HG02884 (cell line): ENCODE measurements around the gene APBB2.
"Not testable (repeated sequence)": the region's sequence is repeated elsewhere in the genome, so short reads cannot be mapped to it uniquely, and the experiment has no call there.

Source experiments
- ATAC-seq: cut with Tn5 transposase; IDR thresholded peaks from one replicate; pipeline ENCODE4 v1.9.1; 2021; ENCODE audit warnings: mild to moderate bottlenecking, moderate library complexity; ENCODE audit not compliant: unreplicated experiment

The APBB2 gene

GRCh38 chr4:41069838-41070237, 144.5 kb downstream of the APBB2 start:
- no peak for ATAC-seq

DNA sequence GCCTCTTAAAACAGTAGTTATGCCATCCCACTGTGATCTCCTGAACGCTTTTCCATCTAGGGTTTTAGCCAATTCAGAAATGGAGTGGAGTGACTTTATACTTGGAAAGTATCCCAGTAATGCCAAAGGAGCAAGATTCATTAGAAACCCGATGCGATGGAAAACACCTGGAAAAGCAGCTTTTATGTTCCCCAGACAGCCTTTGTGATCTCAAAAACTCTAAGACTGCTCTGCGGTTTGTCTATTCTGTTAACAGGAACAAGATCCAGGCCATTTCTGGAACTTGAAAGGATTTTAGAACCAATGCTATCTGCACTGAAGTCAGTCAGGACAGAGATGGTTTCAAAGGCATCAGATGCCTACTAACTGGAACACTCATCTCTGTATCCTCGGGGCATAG, 145.1 kb downstream of the APBB2 start:
- ATAC-seq: no peak

- no peak for ATAC-seq
These were observed 147.0 kb downstream of the APBB2 start for GRCh38 chr4:41067369-41067768.

DNA sequence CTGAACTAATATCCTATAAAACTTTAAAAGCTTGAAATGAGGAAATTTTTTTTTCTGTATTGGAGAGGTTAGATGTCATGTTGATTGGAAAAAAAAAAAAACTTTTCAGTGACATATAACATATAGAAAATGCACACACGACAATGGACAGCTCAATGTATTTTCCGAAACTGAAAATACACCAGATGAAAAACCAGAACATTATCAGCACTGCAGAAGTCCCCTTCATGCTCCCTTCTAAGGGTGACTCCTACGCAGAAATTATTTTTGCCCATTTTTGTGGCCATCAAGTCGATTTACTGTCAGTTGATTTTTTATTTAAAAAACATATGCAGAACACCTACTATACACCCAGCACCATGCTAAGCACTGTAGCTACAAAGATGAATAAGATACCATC, 148.3 kb downstream of the APBB2 start:
- ATAC-seq: no peak

- ATAC-seq: no peak
These were observed 148.8 kb downstream of the APBB2 start for GRCh38 chr4:41065434-41066006.

GRCh38 chr4:41064953-41065352, 149.4 kb downstream of the APBB2 start:
- no peak for ATAC-seq

GRCh38 chr4:41061482-41062185, 152.7 kb downstream of the APBB2 start:
- no peak for ATAC-seq

DNA sequence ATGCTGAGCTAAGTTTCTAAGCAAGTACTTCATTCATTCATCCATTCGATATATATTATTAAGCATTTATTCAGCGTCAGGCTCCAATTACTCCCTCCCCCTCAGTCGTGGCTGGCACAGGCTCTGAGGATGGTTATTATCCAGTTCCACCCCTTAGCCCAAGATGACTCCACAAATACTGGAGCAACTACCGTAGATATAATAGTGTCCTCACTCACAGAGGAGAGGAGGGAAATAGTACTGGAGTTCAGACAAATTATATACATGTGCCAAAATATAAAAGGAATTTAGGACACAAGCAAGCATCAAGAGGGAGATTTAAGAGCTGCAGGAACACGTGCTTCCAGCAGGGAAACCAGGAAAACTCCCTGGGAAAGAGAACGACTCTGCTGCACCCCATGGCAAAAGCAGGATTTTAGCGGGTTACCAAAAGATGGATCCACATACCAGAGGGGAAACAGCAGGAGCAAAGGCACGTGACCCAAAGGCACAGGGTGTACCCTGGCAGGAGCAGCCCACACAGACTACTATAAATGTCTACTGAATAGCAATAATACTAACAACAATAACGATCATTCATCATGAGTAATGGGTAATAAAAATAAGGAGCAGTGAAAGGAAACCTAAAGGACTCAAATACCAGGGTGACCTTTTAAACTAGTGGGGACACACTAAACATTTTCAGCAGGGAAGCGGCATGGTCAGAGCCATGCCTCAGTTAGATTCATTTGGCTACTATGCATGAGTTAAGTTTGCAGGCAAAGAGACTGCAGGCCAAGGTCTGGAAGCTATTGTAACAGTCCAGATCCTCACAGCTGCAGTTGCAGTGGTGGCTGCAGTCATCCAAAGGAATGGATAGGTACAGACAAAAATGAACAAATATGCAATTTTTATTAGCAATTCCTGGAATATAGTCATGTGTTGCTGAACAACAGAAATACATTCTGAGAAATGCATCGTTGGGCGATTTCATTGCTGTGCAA, 153.7 kb downstream of the APBB2 start:
- no peak for ATAC-seq

GRCh38 chr4:41059411-41059810, 154.9 kb downstream of the APBB2 start:
- ATAC-seq: not testable (repeated sequence)

DNA sequence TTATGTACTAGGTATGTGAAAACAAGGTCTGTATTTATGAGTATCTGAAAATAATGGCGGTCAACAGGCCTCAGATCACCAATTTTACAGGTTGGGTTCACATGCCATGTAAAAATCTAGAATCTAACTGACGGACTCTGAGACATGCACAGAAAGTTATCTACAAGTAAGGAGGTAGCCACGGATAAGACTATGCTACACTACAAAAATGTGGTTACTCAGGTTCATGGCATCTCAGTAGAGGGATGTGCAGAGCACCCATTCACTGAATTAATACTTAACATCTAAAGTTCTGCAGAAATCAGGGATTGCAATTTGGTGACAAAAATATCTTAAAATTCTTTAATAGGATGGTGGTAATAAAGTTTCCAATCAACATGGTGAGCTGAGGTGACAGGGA, 155.9 kb downstream of the APBB2 start:
- no peak for ATAC-seq

DNA sequence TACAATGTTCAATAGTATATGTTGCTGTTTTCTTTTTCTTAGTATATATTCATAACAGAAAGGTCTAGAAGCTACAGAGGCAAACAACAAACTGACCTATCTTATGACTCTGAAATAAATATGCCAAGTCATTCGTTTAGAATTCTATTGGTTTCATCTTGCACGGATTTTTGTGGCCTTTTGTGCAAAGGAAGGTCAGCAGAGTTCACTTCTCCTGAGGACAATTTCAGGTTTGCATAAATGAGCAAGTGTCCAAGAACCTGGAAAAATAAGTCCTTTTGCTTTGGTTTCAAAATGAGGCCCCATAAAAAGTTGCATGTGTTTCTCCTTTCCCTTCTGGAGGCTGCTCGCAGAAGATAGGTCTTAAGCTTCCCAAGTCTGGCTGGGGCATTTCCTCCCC, 156.9 kb downstream of the APBB2 start:
- no peak for ATAC-seq

- no peak for ATAC-seq
These were observed 162.1 kb downstream of the APBB2 start for GRCh38 chr4:41052287-41052686.

DNA sequence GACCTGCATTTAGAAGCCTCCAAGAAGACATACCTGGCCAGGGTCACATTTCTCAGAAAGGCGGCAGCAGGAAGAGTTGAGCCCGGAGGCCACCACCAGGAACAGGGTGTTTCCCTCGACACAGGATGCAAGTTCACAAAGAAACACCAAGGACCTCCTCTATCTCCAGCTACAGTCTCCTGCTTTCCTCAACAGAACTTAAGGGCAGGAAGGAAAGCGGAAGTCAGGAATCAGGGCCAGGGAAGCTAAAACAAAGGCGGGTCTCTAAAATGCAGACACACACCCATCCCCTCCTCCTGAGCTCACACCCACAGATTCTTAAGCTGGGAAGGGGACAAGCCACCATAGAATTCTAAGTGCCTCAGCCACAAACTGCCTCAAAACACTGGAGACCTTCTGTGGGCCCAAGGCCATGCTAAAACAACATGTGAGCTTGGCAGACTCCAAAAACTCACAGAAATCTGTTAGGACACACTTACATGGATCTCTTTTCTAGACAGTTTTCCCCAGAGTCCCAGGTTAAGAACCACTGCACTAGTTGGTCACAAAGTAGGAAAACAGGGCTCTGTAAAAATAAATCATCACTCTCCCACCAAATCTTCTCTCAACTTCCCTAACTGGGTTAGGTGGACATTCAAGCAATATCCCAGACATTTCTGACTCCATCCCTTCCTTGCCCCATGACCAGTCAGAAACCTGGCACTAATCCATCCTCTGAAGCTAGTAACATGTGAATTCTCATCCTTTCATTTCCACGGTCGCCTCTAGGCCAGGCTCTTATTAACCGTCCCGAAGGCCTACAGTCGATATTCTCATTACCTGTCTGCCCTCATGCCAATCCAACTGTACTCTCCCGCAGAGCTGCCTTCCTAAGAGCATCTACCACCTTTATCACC, 163.2 kb downstream of the APBB2 start:
- ATAC-seq: no peak

DNA sequence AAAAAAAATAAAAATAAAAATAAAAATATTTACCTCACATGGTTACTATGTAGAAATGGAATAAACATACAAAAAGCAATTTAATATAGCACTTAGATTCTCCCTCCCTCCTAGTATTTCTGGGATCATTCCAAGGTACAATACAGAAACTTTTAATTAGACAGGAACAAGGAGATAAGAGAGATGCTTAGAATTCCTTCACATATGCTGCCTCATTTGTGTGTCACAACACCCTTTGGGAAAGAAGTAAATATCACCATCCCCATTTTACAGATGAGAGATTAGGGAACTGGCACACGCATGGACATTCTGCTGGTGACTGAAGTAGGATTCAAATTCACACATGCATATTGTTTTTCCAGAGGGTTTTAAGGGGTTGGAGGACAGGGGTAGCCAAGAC, 164.2 kb downstream of the APBB2 start:
- no peak for ATAC-seq

GRCh38 chr4:41049176-41049575, 165.2 kb downstream of the APBB2 start:
- ATAC-seq: not testable (repeated sequence)

GRCh38 chr4:41044791-41045190, 169.6 kb downstream of the APBB2 start:
- ATAC-seq: no peak

- ATAC-seq: no peak
These were observed 170.2 kb downstream of the APBB2 start for GRCh38 chr4:41044165-41044564.

GRCh38 chr4:41043465-41043864, 170.9 kb downstream of the APBB2 start:
- ATAC-seq: no peak

GRCh38 chr4:41041551-41041950, 172.8 kb downstream of the APBB2 start:
- no peak for ATAC-seq

DNA sequence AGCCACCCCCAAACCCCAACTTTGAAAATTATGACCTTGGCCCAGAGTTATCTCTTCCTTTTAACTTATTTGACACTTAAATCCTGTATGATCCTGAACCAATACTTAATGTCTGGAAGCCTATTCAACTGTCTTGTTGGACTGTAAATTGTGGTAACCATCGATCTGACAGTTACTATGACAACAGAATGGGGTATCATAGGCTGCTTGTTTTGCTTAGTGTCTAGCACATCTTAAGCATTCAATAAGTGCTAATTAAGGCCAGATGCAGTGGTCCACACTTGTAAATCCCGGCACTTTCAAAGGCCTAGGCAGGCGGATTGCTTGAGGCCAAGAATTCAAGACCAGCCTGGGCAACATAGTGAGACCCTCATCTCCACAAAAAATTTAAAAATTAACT, 175.0 kb downstream of the APBB2 start:
- no peak for ATAC-seq

DNA sequence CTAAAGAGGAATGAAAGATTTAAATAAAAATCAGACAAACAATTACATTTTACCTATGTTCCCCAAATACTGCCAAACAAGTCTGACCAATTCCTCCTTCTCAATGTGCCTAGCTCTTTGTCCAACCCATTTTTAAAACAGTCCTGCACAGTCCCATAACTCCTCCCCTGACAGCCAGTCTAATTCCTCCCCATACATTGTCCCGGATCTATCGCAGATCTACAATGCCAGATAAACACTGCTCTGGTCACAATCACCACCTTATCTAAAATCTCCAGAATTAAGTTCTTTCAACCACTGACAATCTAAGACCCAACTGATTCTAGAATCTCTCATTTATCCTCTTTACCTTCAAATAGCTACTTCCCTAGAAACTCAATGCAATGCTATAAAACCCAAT, 176.0 kb downstream of the APBB2 start:
- ATAC-seq: no peak
